ENCODE data around the gene FOCAD.

Gene FOCAD

DNA sequence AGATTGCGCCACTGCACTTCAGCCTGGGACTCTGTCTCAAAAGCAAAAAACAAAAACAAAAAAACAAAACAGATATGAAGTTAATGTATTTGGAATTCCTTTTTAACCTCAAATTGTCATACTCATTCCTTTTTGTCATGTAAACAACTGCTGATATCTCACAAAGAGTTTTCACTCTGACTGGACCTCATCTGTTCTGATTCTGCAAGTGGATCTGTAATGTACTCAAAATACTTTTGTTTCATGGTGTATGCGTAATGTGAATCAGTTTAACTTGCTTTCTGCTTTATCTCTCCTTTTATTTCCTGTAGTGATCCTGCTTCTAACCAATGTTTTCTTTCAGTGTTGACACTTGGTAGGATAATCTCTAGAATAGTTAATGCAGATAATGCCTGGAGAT is 106.7 kb downstream of the FOCAD start:
- Histone ChIP-seq H3K9me3 (ENCODE audit: control insufficient read depth, insufficient read depth, low read depth, low read length) (no peaks in the 10 kb centered on the region), H3K27ac (ENCODE audit: low read depth, low read length) (no peak overlapping the region), H3K4me1 (ENCODE audit: control insufficient read depth, insufficient read depth, low read length) (peaks cover 4% of the 10 kb centered on the region; the same call in 1 of the 2 replicates), H3K27me3 (ENCODE audit: control insufficient read depth, insufficient read depth, low read length) (no peaks in the 10 kb centered on the region), H3K9ac (ENCODE audit: low read length) (no peak overlapping the region), H3K4me3 (ENCODE audit: low read depth, low read length) (no peak overlapping the region), H3K36me3 (ENCODE audit: control insufficient read depth, insufficient read depth, low read length) (peaks cover 12% of the 10 kb centered on the region; the same call in 1 of the 2 replicates)

DNA sequence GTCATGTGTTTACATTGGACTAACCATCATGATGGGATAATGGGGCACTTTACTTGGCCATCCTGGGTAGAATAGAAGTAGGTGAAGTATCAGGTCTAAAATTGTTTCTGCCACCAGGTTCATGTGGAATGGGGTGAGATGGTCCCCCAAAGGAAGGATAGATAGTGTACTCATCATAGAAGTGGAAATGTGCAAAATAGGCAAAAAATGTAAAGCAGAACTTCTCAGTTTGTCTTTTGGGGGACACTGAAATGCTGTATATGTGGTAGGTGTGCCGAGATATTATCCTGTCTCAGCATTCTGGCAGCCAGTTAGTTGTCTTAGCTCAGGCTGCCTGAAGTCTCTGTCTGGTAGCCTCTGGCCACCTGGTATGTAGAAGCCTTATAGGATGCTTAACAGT is 107.6 kb downstream of the FOCAD start:
- no peak overlapping the region for H3K9ac ChIP-seq (ENCODE audit: low read length)
- no peak overlapping the region for H3K27ac ChIP-seq (ENCODE audit: low read depth, low read length)
- H3K4me3 ChIP-seq (ENCODE audit: low read depth, low read length): no peak overlapping the region
- H3K9me3 ChIP-seq (ENCODE audit: control insufficient read depth, insufficient read depth, low read depth, low read length): no peaks in the 10 kb centered on the region
- peaks cover 12% of the 10 kb centered on the region; the same call in 1 of the 2 replicates for H3K36me3 ChIP-seq (ENCODE audit: control insufficient read depth, insufficient read depth, low read length)
- H3K27me3 ChIP-seq (ENCODE audit: control insufficient read depth, insufficient read depth, low read length): no peaks in the 10 kb centered on the region
- no peaks in the 10 kb centered on the region for H3K4me1 ChIP-seq (ENCODE audit: control insufficient read depth, insufficient read depth, low read length)

DNA sequence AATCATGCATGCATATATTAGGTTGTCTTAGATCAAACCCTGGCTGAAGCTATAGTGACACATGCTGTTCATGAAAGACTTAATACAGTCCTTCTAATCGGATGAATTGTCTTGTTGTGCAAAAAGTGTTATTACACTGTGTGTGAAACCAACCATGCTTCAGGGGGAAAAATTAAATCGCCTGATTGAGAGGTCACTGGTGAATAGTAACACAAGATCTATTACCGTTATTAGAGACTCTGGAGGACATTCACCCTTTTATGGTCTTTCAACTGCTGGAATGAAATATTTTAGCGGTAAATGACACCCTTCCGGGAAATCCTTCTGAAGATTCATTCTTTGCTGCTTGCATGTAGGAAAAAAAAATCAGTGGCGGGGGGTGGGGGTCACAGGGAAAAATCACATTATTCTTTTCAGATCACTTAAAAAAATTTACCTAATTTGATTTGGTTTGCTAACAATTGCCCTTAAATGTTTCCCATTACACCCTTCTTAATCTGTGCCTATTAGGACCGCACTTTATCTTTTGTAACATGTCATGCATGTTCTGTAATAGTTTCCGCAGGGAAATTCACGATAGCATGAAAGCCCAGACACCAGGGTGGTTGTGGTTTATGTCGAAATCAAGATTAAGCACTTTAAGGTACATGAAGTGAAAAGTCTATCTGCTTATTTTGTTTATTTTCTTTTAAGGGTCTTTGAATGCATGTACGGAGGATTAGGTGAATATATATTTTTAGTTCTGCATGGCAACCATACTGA is 120.6 kb downstream of the FOCAD start:
- no peaks in the 10 kb centered on the region for H3K9me3 ChIP-seq (ENCODE audit: control insufficient read depth, insufficient read depth, low read depth, low read length)
- no peaks in the 10 kb centered on the region for H3K27me3 ChIP-seq (ENCODE audit: control insufficient read depth, insufficient read depth, low read length)
- H3K4me3 ChIP-seq (ENCODE audit: low read depth, low read length): no peak overlapping the region
- no peaks in the 10 kb centered on the region for H3K36me3 ChIP-seq (ENCODE audit: control insufficient read depth, insufficient read depth, low read length)
- H3K4me1 ChIP-seq (ENCODE audit: control insufficient read depth, insufficient read depth, low read length): no peaks in the 10 kb centered on the region
- no peak overlapping the region for H3K9ac ChIP-seq (ENCODE audit: low read length)
- no peak overlapping the region for H3K27ac ChIP-seq (ENCODE audit: low read depth, low read length)

DNA sequence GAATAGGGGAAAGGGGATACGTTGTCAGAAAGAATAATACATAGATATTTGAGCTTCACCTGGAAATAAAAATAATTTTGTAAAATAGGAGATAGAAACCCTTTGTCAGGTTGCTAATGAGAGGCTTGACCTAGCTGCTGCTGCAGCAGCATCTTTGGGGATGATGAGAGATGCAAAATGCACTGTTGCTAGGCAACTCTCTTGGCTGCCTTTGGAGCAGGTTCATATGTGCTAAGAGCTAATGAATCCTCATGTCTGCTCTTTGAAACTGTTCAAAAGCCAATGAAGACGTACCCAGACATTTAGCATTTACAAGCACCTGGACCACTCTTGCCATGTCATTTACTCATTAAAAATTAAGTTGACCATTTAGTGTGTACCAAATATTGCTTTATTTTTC is 121.7 kb downstream of the FOCAD start:
- H3K4me3 ChIP-seq (ENCODE audit: low read depth, low read length): no peak overlapping the region
- no peaks in the 10 kb centered on the region for H3K9me3 ChIP-seq (ENCODE audit: control insufficient read depth, insufficient read depth, low read depth, low read length)
- H3K9ac ChIP-seq (ENCODE audit: low read length): no peak overlapping the region
- no peaks in the 10 kb centered on the region for H3K4me1 ChIP-seq (ENCODE audit: control insufficient read depth, insufficient read depth, low read length)
- H3K27ac ChIP-seq (ENCODE audit: low read depth, low read length): no peak overlapping the region
- no peaks in the 10 kb centered on the region for H3K36me3 ChIP-seq (ENCODE audit: control insufficient read depth, insufficient read depth, low read length)
- H3K27me3 ChIP-seq (ENCODE audit: control insufficient read depth, insufficient read depth, low read length): no peaks in the 10 kb centered on the region

DNA sequence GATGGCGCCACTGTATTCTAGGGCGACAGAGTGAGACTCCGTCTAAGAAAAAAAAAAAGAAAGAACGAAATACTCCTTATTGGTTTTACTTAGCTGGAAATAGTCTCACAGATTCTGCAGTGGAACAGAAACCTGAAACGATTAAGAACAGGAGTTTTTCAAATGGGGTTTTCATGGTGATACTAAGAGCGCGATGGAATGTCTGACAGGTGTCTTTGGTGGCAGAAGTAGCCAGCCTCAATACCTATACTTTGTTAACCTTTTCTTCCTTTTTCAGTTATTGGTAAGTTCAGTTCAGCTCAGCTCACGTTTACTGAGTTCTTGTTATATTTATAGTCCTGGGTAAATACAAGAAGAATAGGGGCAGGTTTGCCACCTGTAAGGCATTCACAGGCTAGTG is 123.9 kb downstream of the FOCAD start:
- no peaks in the 10 kb centered on the region for H3K4me1 ChIP-seq (ENCODE audit: control insufficient read depth, insufficient read depth, low read length)
- no peaks in the 10 kb centered on the region for H3K27me3 ChIP-seq (ENCODE audit: control insufficient read depth, insufficient read depth, low read length)
- H3K9ac ChIP-seq (ENCODE audit: low read length): no peak overlapping the region
- H3K4me3 ChIP-seq (ENCODE audit: low read depth, low read length): no peak overlapping the region
- no peaks in the 10 kb centered on the region for H3K36me3 ChIP-seq (ENCODE audit: control insufficient read depth, insufficient read depth, low read length)
- no peak overlapping the region for H3K27ac ChIP-seq (ENCODE audit: low read depth, low read length)
- H3K9me3 ChIP-seq (ENCODE audit: control insufficient read depth, insufficient read depth, low read depth, low read length): no peaks in the 10 kb centered on the region

DNA sequence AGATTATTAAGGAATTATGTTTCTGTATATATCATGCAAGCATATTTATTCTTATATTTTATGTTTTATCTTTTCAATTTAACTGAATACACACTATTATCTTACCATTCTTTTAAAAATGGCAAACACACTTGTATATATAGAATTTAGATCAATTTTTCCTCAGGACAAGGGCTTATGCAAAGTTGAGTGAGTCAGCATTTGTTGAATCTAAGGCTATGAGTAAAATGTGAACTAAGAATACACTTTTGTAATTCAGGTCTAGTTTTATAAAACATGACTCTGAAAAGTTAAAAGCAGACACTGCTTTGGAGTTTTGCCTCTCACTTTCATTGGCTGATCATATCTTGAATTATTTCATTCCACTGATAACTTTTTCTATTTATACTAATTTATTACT is 127.8 kb downstream of the FOCAD start:
- Histone ChIP-seq H3K4me1 (ENCODE audit: control insufficient read depth, insufficient read depth, low read length) (no peaks in the 10 kb centered on the region), H3K4me3 (ENCODE audit: low read depth, low read length) (no peak overlapping the region), H3K27me3 (ENCODE audit: control insufficient read depth, insufficient read depth, low read length) (no peaks in the 10 kb centered on the region)

DNA sequence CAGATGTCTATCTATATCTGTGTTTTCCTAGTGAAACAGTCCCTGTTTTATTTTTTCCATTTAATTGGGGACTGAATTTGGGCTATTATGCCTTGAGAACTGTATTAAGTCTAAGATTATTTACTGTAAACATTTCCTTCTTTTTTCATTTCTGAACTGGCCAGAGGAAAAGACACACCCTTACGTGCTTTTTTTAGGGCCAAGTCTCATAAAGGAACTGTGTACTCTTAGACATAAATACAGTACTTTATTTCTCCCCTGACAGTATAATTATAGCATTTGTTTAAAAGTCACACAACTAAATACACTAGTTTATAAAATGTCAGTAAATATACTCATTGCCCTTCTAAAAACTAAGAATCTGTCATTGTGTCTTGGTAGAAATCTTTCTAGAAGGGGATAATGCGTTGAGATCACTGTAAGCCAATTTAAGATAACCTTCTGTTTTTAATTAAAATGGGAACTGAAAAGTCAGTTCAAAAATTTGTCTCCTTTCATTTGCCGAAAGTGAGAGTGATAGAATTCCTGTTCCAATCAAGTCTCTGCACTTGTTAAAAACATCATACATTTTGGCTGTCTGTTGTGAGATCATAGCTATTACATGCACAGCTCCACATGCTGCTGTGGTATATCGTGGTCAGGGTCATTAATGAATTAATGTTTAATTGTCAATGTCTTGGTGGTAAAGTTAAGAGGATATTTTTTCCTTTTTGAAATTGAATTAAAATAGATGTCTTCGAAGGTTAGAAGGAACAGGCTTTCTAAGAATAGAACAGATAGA is 132.1 kb downstream of the FOCAD start:
- Histone ChIP-seq H3K9me3 (ENCODE audit: control insufficient read depth, insufficient read depth, low read depth, low read length) (no peaks in the 10 kb centered on the region), H3K4me3 (ENCODE audit: low read depth, low read length) (no peak overlapping the region), H3K27ac (ENCODE audit: low read depth, low read length) (no peak overlapping the region), H3K27me3 (ENCODE audit: control insufficient read depth, insufficient read depth, low read length) (no peaks in the 10 kb centered on the region), H3K36me3 (ENCODE audit: control insufficient read depth, insufficient read depth, low read length) (0 out of 2 replicates have a peak, but pooled peaks cover 4% of the 10 kb centered on the region), H3K9ac (ENCODE audit: low read length) (no peak overlapping the region), H3K4me1 (ENCODE audit: control insufficient read depth, insufficient read depth, low read length) (no peaks in the 10 kb centered on the region)

More for the DNA sequence above, 127.8 kb downstream of the FOCAD start:
- no peaks in the 10 kb centered on the region for H3K36me3 ChIP-seq (ENCODE audit: control insufficient read depth, insufficient read depth, low read length)
- no peak overlapping the region for H3K27ac ChIP-seq (ENCODE audit: low read depth, low read length)
- no peak overlapping the region for H3K9ac ChIP-seq (ENCODE audit: low read length)
- H3K9me3 ChIP-seq (ENCODE audit: control insufficient read depth, insufficient read depth, low read depth, low read length): no peaks in the 10 kb centered on the region

DNA sequence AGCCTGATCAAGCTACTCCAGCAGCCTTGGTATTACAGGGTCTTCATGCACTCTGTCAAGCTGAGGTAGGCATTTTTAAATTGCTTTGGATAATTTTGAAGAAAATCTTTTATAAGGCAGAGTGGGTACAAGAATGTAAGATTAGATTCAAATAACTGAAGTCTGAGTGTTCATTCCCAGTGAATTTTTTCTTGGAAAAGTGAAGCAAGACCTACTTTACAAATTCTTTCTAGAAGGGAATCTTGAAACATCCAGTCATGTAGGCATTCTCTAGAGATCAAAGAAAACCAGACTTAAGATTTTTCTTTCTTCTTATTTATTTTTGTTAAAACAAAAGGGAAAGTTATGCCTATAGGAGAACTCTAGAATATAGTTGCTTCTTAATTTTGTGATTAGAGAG is 139.0 kb downstream of the FOCAD start:
- Histone ChIP-seq H3K36me3 (ENCODE audit: control insufficient read depth, insufficient read depth, low read length) (peaks cover 18% of the 10 kb centered on the region; the same call in 1 of the 2 replicates), H3K4me1 (ENCODE audit: control insufficient read depth, insufficient read depth, low read length) (no peaks in the 10 kb centered on the region), H3K27ac (ENCODE audit: low read depth, low read length) (no peak overlapping the region), H3K9me3 (ENCODE audit: control insufficient read depth, insufficient read depth, low read depth, low read length) (no peaks in the 10 kb centered on the region), H3K27me3 (ENCODE audit: control insufficient read depth, insufficient read depth, low read length) (no peaks in the 10 kb centered on the region), H3K4me3 (ENCODE audit: low read depth, low read length) (no peak overlapping the region), H3K9ac (ENCODE audit: low read length) (no peak overlapping the region)

DNA sequence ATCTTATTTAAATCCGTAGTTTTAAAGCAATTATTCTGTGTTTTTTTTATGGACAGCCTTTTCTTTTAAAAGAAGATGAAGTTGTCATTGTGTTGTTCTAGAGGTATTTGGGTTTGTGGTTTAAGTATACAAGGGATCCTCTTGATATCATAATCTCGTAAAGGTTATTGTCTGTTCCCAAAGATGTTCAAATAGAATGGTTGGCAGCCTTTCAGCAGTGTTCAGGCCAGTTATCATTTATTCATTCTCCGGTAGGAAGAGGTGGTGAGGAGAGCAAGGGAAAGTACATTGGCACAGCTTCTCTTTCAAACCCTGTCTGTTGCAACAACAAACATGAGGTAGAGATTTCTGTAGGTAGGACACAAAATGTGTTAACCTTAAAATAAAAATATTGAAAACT is 147.0 kb downstream of the FOCAD start:
- no peak overlapping the region for H3K4me3 ChIP-seq (ENCODE audit: low read depth, low read length)
- H3K36me3 ChIP-seq (ENCODE audit: control insufficient read depth, insufficient read depth, low read length): no peaks in the 10 kb centered on the region
- H3K27ac ChIP-seq (ENCODE audit: low read depth, low read length): no peak overlapping the region
- no peak overlapping the region for H3K9ac ChIP-seq (ENCODE audit: low read length)
- 0 out of 2 replicates have a peak, but pooled peaks cover 4% of the 10 kb centered on the region for H3K4me1 ChIP-seq (ENCODE audit: control insufficient read depth, insufficient read depth, low read length)
- H3K9me3 ChIP-seq (ENCODE audit: control insufficient read depth, insufficient read depth, low read depth, low read length): no peaks in the 10 kb centered on the region
- H3K27me3 ChIP-seq (ENCODE audit: control insufficient read depth, insufficient read depth, low read length): no peaks in the 10 kb centered on the region

DNA sequence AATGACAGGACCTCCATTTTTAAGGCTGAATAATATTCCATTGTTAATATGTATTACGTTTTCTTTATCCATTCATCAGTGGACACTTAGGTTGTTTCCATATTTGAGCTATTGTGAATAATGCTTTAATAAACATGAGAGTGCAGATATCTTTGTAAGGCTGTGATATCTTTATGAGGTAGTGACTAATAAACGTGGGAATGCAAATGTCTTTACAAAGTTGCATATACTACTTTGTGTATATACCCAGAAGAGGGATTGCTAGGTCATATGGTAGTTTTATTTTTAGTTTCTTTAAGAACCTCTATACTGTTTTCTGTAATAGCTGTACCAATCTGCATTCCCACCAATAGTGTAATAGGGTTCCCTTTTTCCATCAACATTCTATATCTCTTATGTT is 148.7 kb downstream of the FOCAD start:
- no peak overlapping the region for H3K27ac ChIP-seq (ENCODE audit: low read depth, low read length)
- H3K4me1 ChIP-seq (ENCODE audit: control insufficient read depth, insufficient read depth, low read length): 0 out of 2 replicates have a peak, but pooled peaks cover 10% of the 10 kb centered on the region
- no peaks in the 10 kb centered on the region for H3K36me3 ChIP-seq (ENCODE audit: control insufficient read depth, insufficient read depth, low read length)
- H3K27me3 ChIP-seq (ENCODE audit: control insufficient read depth, insufficient read depth, low read length): no peaks in the 10 kb centered on the region
- no peak overlapping the region for H3K9ac ChIP-seq (ENCODE audit: low read length)
- H3K4me3 ChIP-seq (ENCODE audit: low read depth, low read length): no peak overlapping the region
- no peaks in the 10 kb centered on the region for H3K9me3 ChIP-seq (ENCODE audit: control insufficient read depth, insufficient read depth, low read depth, low read length)
